ENCODE measurements around the gene G3BP1. TPM values are rescaled to one million over a fixed set of nuclear protein-coding genes. Genes with fewer than 3 reads are reported as not detected.

G3BP1 gene
- total and polyA plus RNA-seq, 9 of the 15 experiments (the other 6 are each of a cell fraction or from before 2014, with no cell fraction given), result 54.7 to 264 (median 105) TPM

GRCh38 chr5:151822141-151822540, 50.4 kb downstream of the G3BP1 start:
- peaks cover 41% of the 10 kb centered on the region for H3K36me3 ChIP-seq (ENCODE audit: control insufficient read depth, insufficient read depth, low read length)
- DNase-seq (ENCODE audit: extremely low read depth in 1 of 4, low spot score in 3 of 4) (no peak), FAIRE-seq (no peak), ATAC-seq (no peak)
- no peak overlapping the region for H3K9ac ChIP-seq (ENCODE audit: insufficient read depth in 1 of 2, low read depth in 2 of 2, low read length in 2 of 2)
- no peaks in the 10 kb centered on the region for H3K27me3 ChIP-seq (ENCODE audit: control insufficient read depth in 2 of 2, insufficient read depth in 2 of 2, low read length in 2 of 2)
- no peaks in the 10 kb centered on the region for H4K20me1 ChIP-seq (replicated peaks; ENCODE audit: control insufficient read depth, insufficient read depth, low read length)
- POLR2A ChIA-PET, result no interaction called here
- no peak overlapping the region for H2AFZ ChIP-seq (ENCODE audit: low read depth, low read length)
- H3K79me2 ChIP-seq (ENCODE audit: control insufficient read depth, insufficient read depth, low read length), result no peaks in the 10 kb centered on the region
- in situ Hi-C loops (cut with MboI), result no loop called here
- no TSS peak for BruUV-seq (replicated peaks)
- intact Hi-C loops (cut with micrococcal nuclease), result loop anchor here (10.0 kb wide), 1 partner anchor 523 kb away; no protein-coding TSS in a partner anchor
- 95% methylated on average over 4 of the region's 4 CpGs for WGBS (ENCODE audit: insufficient coverage, low coverage, missing lambda C conversion rate)
- H3K27ac ChIP-seq (ENCODE audit: extremely low read depth, low read depth, low read length), result no peak overlapping the region
- H3K4me1 ChIP-seq (replicated peaks in 1 of 2; ENCODE audit: control insufficient read depth in 2 of 2, insufficient read depth in 2 of 2, low read length in 2 of 2), result no peaks in the 10 kb centered on the region
- TF ChIP-seq NFE2L1 (tag; IDR thresholded peaks at IDR 0.05; ENCODE audit: borderline replicate concordance, low read depth) (no peak), HDAC1 (IDR thresholded peaks at IDR 0.05) (no peak), ZNF780A (CRISPR knock-in tag; IDR thresholded peaks at IDR 0.05) (no peak), POLR2H (tag; IDR thresholded peaks at IDR 0.05; ENCODE audit: low read depth) (no peak), SREBF1 (IDR thresholded peaks at IDR 0.05; ENCODE audit: borderline replicate concordance, low read depth, low read length) (no peak), ZNF263 (CRISPR knock-in tag; IDR thresholded peaks at IDR 0.05; ENCODE audit: borderline replicate concordance) (no peak), ZNF696 (CRISPR knock-in tag; conservative IDR thresholded peaks at IDR 0.05) (no peak), ZNF717 (CRISPR knock-in tag; IDR thresholded peaks at IDR 0.05) (no peak), TFAM (CRISPR knock-in tag; conservative IDR thresholded peaks at IDR 0.05) (no peak), TCFL5 (CRISPR knock-in tag; conservative IDR thresholded peaks at IDR 0.05) (no peak), NBN (IDR thresholded peaks at IDR 0.05; ENCODE audit: low read depth) (no peak), NCOR1 (IDR thresholded peaks at IDR 0.05) (no peak), SAP30 (IDR thresholded peaks at IDR 0.05; ENCODE audit: borderline replicate concordance, insufficient read depth, low read depth, low read length, poor library complexity, severe bottlenecking) (no peak), SRSF3 (IDR thresholded peaks at IDR 0.05; ENCODE audit: insufficient read depth, low read length) (no peak)
- TF ChIP-seq, protein P1, sequence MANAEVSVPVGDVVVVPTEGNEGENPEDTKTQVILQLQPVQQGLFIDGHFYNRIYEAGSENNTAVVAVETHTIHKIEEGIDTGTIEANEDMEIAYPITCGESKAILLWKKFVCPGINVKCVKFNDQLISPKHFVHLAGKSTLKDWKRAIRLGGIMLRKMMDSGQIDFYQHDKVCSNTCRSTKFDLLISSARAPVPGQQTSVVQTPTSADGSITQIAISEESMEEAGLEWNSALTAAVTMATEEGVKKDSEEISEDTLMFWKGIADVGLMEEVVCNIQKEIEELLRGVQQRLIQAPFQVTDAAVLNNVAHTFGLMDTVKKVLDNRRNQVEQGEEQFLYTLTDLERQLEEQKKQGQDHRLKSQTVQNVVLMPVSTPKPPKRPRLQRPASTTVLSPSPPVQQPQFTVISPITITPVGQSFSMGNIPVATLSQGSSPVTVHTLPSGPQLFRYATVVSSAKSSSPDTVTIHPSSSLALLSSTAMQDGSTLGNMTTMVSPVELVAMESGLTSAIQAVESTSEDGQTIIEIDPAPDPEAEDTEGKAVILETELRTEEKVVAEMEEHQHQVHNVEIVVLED (CRISPR knock-in tag; IDR thresholded peaks at IDR 0.05), result no peak
- TF ChIP-seq, protein P2, sequence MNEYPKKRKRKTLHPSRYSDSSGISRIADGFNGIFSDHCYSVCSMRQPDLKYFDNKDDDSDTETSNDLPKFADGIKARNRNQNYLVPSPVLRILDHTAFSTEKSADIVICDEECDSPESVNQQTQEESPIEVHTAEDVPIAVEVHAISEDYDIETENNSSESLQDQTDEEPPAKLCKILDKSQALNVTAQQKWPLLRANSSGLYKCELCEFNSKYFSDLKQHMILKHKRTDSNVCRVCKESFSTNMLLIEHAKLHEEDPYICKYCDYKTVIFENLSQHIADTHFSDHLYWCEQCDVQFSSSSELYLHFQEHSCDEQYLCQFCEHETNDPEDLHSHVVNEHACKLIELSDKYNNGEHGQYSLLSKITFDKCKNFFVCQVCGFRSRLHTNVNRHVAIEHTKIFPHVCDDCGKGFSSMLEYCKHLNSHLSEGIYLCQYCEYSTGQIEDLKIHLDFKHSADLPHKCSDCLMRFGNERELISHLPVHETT (CRISPR knock-in tag; conservative IDR thresholded peaks at IDR 0.05 in 1 of 2, IDR thresholded peaks at IDR 0.05 in 1 of 2), result no peak
- H3K4me3 ChIP-seq, result no peak overlapping the region
- H3K9me1 ChIP-seq (ENCODE audit: control insufficient read depth, insufficient read depth, low read length), result no peaks in the 10 kb centered on the region
- CTCF ChIA-PET (ENCODE audit: low intra/inter-chr PET ratio), result no interaction called here
- H3K9me3 ChIP-seq (replicated peaks; ENCODE audit: control insufficient read depth, insufficient read depth, low read depth, low read length), result no peaks in the 10 kb centered on the region
- H3K4me2 ChIP-seq (ENCODE audit: insufficient read depth, low read length), result no peak overlapping the region

Data from K562 (cell line).